Measurements from ENCODE around the gene CFAP100. TPM values are rescaled to one million over a fixed set of nuclear protein-coding genes. Genes with fewer than 3 reads are reported as not detected.
A peak's percentile ranks its signal among the peaks of the same experiment; 100 is the strongest.

Gene CFAP100
- total RNA-seq, 2 donors from 2014 or later: not detected

DNA sequence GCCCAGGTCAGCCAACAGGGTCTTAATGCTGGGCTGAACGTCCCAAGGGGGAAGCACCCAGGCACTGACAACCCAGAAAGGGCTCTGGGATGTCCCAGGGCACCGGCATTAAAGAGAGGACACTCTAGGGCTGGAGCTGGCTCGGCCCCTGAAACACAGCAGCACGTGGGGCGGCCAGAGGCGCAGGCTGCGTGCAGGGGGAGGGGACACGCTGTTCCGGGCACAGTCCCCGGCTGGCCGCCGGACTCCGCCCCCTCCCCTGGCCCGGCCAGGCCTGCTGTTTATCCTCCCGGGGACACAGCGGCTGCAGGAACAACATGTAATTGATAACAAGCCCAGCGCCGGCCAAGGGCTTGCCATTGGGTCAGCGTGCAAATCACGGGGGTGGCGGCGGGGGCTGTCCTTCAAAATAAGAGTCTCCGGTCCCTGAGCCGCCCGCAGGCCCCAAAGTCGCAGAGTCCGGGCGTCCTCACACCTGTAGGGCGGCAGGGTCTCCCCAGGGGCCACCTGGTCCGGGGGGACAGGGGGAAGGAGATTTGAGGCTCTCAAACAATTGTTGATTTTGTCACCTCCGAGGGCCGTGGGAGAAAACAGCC, 38.8 kb upstream of the CFAP100 start:
- H3K4me1 ChIP-seq: peaks cover 0 to 61% of the 10 kb centered on the region in 2 donors
- H3K27ac ChIP-seq: peak overlapping the region; percentile 97

DNA sequence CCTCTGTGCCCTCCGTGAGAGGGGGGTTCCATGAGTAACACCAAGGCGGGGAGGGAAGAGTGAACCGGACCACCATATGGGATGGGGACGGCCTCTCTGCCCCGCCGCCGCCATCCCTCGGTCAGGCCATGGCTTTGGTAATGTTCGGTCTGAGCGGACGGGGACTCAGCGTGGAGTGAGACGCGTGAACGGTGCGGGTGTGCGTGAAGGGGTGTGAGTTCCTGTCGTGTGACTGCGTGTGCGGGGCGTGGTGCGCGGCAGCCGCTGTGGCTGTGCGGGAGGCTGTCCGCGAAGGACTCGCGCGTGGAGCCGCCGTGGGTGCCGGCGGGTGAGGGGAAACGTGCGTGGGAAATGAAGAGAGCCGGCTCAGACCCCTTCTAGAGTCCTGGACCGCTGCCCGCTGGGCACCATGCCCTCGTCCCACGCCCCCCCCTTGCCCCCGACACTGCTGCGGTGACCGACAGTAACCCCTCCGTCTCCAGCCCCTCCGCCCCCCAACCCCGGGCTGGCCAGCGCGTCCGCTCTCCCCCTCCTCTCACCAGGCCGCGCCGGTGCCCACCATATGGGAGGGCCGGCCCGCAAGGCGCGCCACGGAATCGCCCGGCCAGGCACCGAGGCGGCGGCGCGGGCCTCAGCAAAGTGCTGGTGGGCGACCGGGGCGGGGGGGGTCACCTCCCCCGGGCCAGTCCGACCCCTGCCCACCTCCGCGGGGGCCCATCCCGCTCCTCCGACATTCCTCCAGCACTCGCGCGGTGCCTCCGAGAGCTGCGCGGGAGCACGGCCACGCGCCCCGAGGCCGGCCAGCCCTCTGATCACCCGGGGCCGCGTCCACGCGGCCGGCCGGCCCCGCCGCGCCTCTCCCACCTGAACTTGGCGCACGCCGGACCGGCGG, 38.1 kb upstream of the CFAP100 start:
- no peaks in the 10 kb centered on the region for H3K27me3 ChIP-seq
- H3K36me3 ChIP-seq: peaks cover 11% of the 10 kb centered on the region
- H3K4me1 ChIP-seq: peaks cover 0 to 54% of the 10 kb centered on the region in 2 donors
- peak overlapping the region; percentile 69 to 87 for H3K4me3 ChIP-seq
- H3K27ac ChIP-seq: peak overlapping the region; percentile 97
- DNase-seq (ENCODE audit: low spot score): no peak
- TF ChIP-seq, protein P1, sequence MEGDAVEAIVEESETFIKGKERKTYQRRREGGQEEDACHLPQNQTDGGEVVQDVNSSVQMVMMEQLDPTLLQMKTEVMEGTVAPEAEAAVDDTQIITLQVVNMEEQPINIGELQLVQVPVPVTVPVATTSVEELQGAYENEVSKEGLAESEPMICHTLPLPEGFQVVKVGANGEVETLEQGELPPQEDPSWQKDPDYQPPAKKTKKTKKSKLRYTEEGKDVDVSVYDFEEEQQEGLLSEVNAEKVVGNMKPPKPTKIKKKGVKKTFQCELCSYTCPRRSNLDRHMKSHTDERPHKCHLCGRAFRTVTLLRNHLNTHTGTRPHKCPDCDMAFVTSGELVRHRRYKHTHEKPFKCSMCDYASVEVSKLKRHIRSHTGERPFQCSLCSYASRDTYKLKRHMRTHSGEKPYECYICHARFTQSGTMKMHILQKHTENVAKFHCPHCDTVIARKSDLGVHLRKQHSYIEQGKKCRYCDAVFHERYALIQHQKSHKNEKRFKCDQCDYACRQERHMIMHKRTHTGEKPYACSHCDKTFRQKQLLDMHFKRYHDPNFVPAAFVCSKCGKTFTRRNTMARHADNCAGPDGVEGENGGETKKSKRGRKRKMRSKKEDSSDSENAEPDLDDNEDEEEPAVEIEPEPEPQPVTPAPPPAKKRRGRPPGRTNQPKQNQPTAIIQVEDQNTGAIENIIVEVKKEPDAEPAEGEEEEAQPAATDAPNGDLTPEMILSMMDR (IDR thresholded peaks at IDR 0.05): no peak
- no peaks in the 10 kb centered on the region for H3K9me3 ChIP-seq

More for the DNA sequence above, 38.8 kb upstream of the CFAP100 start:
- peak; percentile 100 for DNase-seq (ENCODE audit: low spot score)
- TF ChIP-seq, protein P1 (IDR thresholded peaks at IDR 0.05): no peak
- peak overlapping the region; percentile 69 to 87 for H3K4me3 ChIP-seq
- H3K9me3 ChIP-seq: no peaks in the 10 kb centered on the region
- no peaks in the 10 kb centered on the region for H3K27me3 ChIP-seq
- peaks cover 18% of the 10 kb centered on the region for H3K36me3 ChIP-seq

DNA sequence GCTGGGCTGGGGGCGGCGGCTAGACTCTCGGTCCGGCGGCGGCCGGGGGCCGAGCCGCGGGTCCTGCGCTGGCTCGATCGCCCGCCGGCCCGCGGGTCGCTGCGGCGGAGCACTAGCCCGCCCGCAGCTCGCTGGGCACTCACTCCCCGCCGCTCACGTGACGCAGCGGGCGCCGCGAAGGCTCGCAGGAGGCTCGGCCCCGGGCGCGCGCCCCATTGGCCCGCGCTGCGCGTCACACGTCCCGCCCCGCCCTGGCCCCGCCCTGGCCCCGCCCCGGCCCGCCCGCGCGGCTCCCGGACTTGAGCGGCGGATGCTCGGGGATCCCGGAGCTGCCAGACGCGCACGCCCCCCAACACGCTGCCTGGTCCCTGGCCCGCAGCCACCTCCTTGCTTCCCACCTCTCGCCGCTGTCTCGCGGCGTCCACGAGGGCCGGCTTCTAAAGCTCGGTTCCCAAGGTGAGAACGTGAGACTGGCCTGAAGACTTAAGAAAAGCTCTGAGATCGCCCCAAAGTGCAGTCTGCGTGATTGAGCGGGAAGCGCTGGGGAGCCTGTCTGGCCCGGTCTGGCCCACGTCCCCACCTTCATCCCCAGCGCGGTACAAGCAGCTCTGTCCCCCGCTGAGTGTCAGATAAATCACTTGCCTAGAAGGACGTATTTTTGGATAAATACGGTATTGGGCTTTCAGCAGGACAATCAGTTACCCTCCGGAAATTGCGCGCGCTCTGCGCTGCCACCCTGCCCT, 37.2 kb upstream of the CFAP100 start, which contains the start of gene KLF15:
KLF15 (minus strand) TSS at position 114 of the 743 bp plus-strand sequence. CDS start 4,486 bp downstream, outside the sequence.
- Histone ChIP-seq H3K27ac (peak within 1 kb of the TSS; percentile 97), H3K36me3 (peaks cover 2% of the 10 kb centered on the region), H3K4me3 (peak within 1 kb of the TSS; percentile 69 to 87), H3K4me1 (peaks cover 0 to 45% of the 10 kb centered on the region in 2 donors), H3K27me3 (no peaks in the 10 kb centered on the region), H3K9me3 (no peaks in the 10 kb centered on the region)
- TF ChIP-seq, protein P1 (IDR thresholded peaks at IDR 0.05): no peak
- peak; percentile 92 for DNase-seq (ENCODE audit: low spot score)

DNA sequence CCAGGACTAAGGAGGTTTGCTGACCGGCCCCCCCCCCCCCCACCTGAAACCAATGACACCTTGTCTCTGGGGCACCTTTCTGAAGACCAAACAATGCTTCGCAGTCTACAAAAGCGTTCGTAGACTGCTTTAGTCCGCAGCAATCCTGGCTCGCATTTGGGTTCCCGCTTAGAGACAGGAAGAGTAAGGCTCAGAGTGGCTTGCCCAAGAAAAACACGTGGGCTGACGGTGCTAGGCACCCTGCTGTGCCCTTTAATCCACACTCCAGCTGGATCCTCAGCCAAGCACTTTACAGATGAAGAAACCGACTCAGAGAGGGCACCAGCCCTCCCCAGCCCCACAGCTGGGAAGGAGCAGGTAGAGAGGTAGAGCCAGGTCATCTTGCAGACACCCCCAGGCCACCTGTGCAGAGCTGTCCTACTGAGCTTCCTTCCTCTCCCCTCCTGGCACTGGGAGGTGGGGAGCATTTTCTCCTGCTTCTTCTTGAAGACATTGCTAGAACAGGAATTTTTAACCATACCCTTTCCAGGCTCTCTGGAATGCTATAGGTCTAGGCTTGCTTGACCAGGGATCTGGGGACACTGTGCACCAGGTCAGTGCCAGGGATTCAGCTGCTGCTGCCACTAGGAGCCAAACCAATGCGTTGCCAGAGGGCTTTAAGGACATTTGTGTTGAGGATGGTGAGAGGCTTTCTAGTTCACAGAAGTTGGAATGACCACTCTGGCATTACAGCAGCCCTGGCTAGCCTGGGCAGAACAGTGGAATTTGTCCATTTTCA, 36.5 kb upstream of the CFAP100 start:
- TF ChIP-seq, protein P1 (IDR thresholded peaks at IDR 0.05): no peak
- no peaks in the 10 kb centered on the region for H3K9me3 ChIP-seq
- H3K27ac ChIP-seq: peak overlapping the region; percentile 85 to 89
- H3K36me3 ChIP-seq: no peaks in the 10 kb centered on the region
- peak overlapping the region; percentile 41 to 87 for H3K4me3 ChIP-seq
- H3K27me3 ChIP-seq: no peaks in the 10 kb centered on the region
- H3K4me1 ChIP-seq: peaks cover 0 to 38% of the 10 kb centered on the region in 2 donors
- DNase-seq (ENCODE audit: low spot score): no peak

DNA sequence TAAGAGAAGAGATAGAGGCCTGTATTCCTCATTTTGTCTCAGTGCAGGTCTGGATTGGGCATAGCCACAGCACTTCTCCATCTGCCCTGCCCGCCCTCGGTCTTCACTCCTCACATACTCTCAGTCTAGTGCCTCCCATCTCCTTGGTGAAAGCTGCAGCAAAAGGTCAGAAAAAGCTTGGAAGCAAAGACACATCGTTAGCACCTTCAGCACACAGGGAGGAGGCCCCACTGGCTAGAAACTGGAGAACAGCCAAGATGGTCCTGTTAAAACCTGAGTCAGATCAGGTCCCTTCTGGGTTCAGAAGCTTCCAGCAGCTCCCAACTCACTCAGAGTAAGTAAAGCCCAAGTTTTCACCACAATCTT, 35.9 kb upstream of the CFAP100 start:
- Histone ChIP-seq H3K9me3 (no peaks in the 10 kb centered on the region), H3K36me3 (no peaks in the 10 kb centered on the region), H3K4me3 (no peak overlapping the region), H3K27ac (no peak overlapping the region), H3K4me1 (peaks cover 0 to 32% of the 10 kb centered on the region in 2 donors), H3K27me3 (no peaks in the 10 kb centered on the region)
- DNase-seq (ENCODE audit: low spot score): no peak
- TF ChIP-seq, protein P1 (IDR thresholded peaks at IDR 0.05): no peak
